ENCODE results near the gene EIF2A. TPM values are rescaled to one million over a fixed set of nuclear protein-coding genes. Genes with fewer than 3 reads are reported as not detected.
A peak's percentile ranks its signal among the peaks of the same experiment; 100 is the strongest.

EIF2A gene
- total and polyA plus RNA-seq, 9 of the 15 experiments (the other 6 are each of a cell fraction or from before 2014, with no cell fraction given): 106 to 192 (median 168) TPM

- TF ChIP-seq ZNF655 (CRISPR knock-in tag; IDR thresholded peaks at IDR 0.05) (no peak), UBTF (IDR thresholded peaks at IDR 0.05; ENCODE audit: borderline replicate concordance in 1 of 2, low read depth in 2 of 2, low read length in 2 of 2) (peak in 1 of 2 experiments; percentile 89; a peak in 2 of 4 replicates), PTTG1 (tag; IDR thresholded peaks at IDR 0.05; ENCODE audit: low read depth) (no peak), POLR2AphosphoS5 (IDR thresholded peaks at IDR 0.05; ENCODE audit: control insufficient read depth, insufficient read depth, low read depth, low read length) (peak; percentile 76), ZBTB7A (IDR thresholded peaks at IDR 0.05; ENCODE audit: borderline replicate concordance, control insufficient read depth, low read depth, low read length) (peak; percentile 31; the same call in 1 of the 2 replicates), ZNF274 (IDR thresholded peaks at IDR 0.05; ENCODE audit: borderline replicate concordance, low read depth, low read length) (no peak), HCFC1 (IDR thresholded peaks at IDR 0.05; ENCODE audit: low read depth, low read length) (peak; percentile 97), STAT5A (IDR thresholded peaks at IDR 0.05; ENCODE audit: borderline replicate concordance, low read length) (no peak), HSF4 (CRISPR knock-in tag; IDR thresholded peaks at IDR 0.05; ENCODE audit: borderline replicate concordance) (no peak), SMARCA5 (IDR thresholded peaks at IDR 0.05) (no peak), ARID1B (IDR thresholded peaks at IDR 0.05) (no peak), ATF1 (CRISPR knock-in tag; IDR thresholded peaks at IDR 0.05) (peak; percentile 95), ATF1 (tag; IDR thresholded peaks at IDR 0.05) (peak; percentile 99), XRCC4 (IDR thresholded peaks at IDR 0.05; ENCODE audit: extremely low read depth, insufficient read depth, insufficient read length) (no peak), RBM25 (IDR thresholded peaks at IDR 0.05; ENCODE audit: low read depth, low read length, severe bottlenecking) (no peak), PHF20 (IDR thresholded peaks at IDR 0.05; ENCODE audit: partially characterized antibody) (peak; percentile 94), ZBTB49 (CRISPR knock-in tag; IDR thresholded peaks at IDR 0.05; ENCODE audit: borderline replicate concordance) (no peak)
- TF ChIP-seq, protein P1, sequence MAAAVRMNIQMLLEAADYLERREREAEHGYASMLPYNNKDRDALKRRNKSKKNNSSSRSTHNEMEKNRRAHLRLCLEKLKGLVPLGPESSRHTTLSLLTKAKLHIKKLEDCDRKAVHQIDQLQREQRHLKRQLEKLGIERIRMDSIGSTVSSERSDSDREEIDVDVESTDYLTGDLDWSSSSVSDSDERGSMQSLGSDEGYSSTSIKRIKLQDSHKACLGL (CRISPR knock-in tag; IDR thresholded peaks at IDR 0.05; ENCODE audit: borderline replicate concordance, poor library complexity, severe bottlenecking): peak; percentile 86
These were observed at the start of gene EIF2A, which contains the start of gene SERP1 (continued) for GRCh38 chr3:150546226-150547044.
